H9 (cell line): ENCODE measurements around the gene RFT1. TPM values are rescaled to one million over a fixed set of nuclear protein-coding genes. Genes with fewer than 3 reads are reported as not detected.

Source experiments
- DNase-seq: peaks from one replicate; pipeline ENCODE4 v3.0.0-alpha.2; 2017
- H2AFZ ChIP-seq: one replicate; pipeline ENCODE4 v1.6.1; 2013; ENCODE audit warnings: mild to moderate bottlenecking, low read length, control low read depth, moderate library complexity
- H2AK5ac ChIP-seq: 2 replicates; pipeline ENCODE4 v1.6.1; 2013; ENCODE audit warnings: low read length, control low read depth, mixed read lengths; ENCODE audit not compliant: insufficient read length
- H2BK120ac ChIP-seq: one replicate; pipeline ENCODE4 v1.6.1; 2013; ENCODE audit warnings: low read depth, mild to moderate bottlenecking, low read length, control low read depth, inconsistent platforms; ENCODE audit not compliant: poor library complexity, severe bottlenecking
- H2BK12ac ChIP-seq: 2 replicates; pipeline ENCODE4 v1.6.1; 2013; ENCODE audit warnings: low read length, control low read depth, mixed read lengths, low read depth; ENCODE audit not compliant: insufficient read length
- H2BK15ac ChIP-seq: 2 replicates; pipeline ENCODE4 v1.6.1; 2013; ENCODE audit warnings: low read depth, low read length, control low read depth
- H2BK20ac ChIP-seq: one replicate; pipeline ENCODE4 v1.6.1; 2013; ENCODE audit warnings: low read depth, mild to moderate bottlenecking, low read length, control low read depth, inconsistent platforms; ENCODE audit not compliant: poor library complexity, severe bottlenecking
- H2BK5ac ChIP-seq: 2 replicates; pipeline ENCODE4 v1.6.1; 2013; ENCODE audit warnings: low read length, control low read depth, mixed read lengths; ENCODE audit not compliant: insufficient read length
- H3K14ac ChIP-seq: 2 replicates; pipeline ENCODE4 v1.6.1; 2013; ENCODE audit warnings: low read length, control low read depth; ENCODE audit not compliant: insufficient read depth
- H3K18ac ChIP-seq: 2 replicates; pipeline ENCODE4 v1.6.1; 2013; ENCODE audit warnings: low read depth, mild to moderate bottlenecking, mixed read lengths, low read length, control low read depth; ENCODE audit not compliant: insufficient read length
- H3K23ac ChIP-seq: 2 replicates; pipeline ENCODE4 v1.6.1; 2013; ENCODE audit warnings: low read length, control low read depth, mixed read lengths, low read depth; ENCODE audit not compliant: insufficient read length
- H3K23me2 ChIP-seq: 2 replicates; pipeline ENCODE4 v1.6.1; 2013; ENCODE audit warnings: low read depth, mild to moderate bottlenecking, mixed read lengths, low read length, control low read depth; ENCODE audit not compliant: insufficient read length, poor library complexity, severe bottlenecking
- H3K27ac ChIP-seq: 2 replicates; pipeline ENCODE4 v1.5.1; 2013; ENCODE audit warnings: low read length, control low read depth, mixed read lengths, low read depth; ENCODE audit not compliant: insufficient read length
- H3K27me3 ChIP-seq: 2 replicates; pipeline ENCODE4 v1.6.1; 2013; ENCODE audit warnings: low read length, control low read depth, inconsistent platforms; ENCODE audit not compliant: insufficient read depth
- H3K4ac ChIP-seq: 2 replicates; pipeline ENCODE4 v1.6.1; 2013; ENCODE audit warnings: low read depth, mild to moderate bottlenecking, control low read depth, inconsistent platforms, low read length, moderate library complexity
- H3K4me1 ChIP-seq: 2 replicates; pipeline ENCODE4 v1.6.1; 2013; ENCODE audit warnings: low read length, control low read depth, inconsistent platforms; ENCODE audit not compliant: insufficient read depth
- H3K4me2 ChIP-seq: 2 replicates; pipeline ENCODE4 v1.6.1; 2013; ENCODE audit warnings: low read length, control low read depth, mixed read lengths; ENCODE audit not compliant: insufficient read length, insufficient read depth
- H3K56ac ChIP-seq: 2 replicates; pipeline ENCODE4 v1.6.1; 2013; ENCODE audit warnings: low read depth, mild to moderate bottlenecking, mixed read lengths, low read length, control low read depth; ENCODE audit not compliant: insufficient read length
- H3K79me1 ChIP-seq: 2 replicates; pipeline ENCODE4 v1.6.1; 2013; ENCODE audit warnings: low read depth, mild to moderate bottlenecking, moderate library complexity, low read length, control low read depth, inconsistent platforms; ENCODE audit not compliant: insufficient read depth, poor library complexity, severe bottlenecking
- H3K79me2 ChIP-seq: 2 replicates; pipeline ENCODE4 v1.6.1; 2013; ENCODE audit warnings: low read length, control low read depth, inconsistent platforms; ENCODE audit not compliant: insufficient read depth
- H3K9ac ChIP-seq: 2 replicates; pipeline ENCODE4 v1.6.1; 2013; ENCODE audit warnings: low read length, control low read depth, mixed read lengths; ENCODE audit not compliant: insufficient read length; ENCODE audit errors: extremely low read depth
- H3K9me3 ChIP-seq: one replicate; pipeline ENCODE4 v1.6.1; 2013; ENCODE audit warnings: low read depth, low read length, inconsistent platforms; ENCODE audit not compliant: control insufficient read depth
- H3T11ph ChIP-seq: one replicate; pipeline ENCODE4 v1.6.1; 2013; ENCODE audit warnings: mild to moderate bottlenecking, low read length, control low read depth, inconsistent platforms
- H4K20me1 ChIP-seq: one replicate; pipeline ENCODE4 v1.6.1; 2013; ENCODE audit not compliant: control insufficient read depth, insufficient read length, insufficient read depth
- H4K5ac ChIP-seq: 2 replicates; pipeline ENCODE4 v1.6.1; 2013; ENCODE audit warnings: low read depth, mild to moderate bottlenecking, mixed read lengths, low read length, control low read depth; ENCODE audit not compliant: insufficient read length
- H4K8ac ChIP-seq: replicated peaks from 2 replicates; pipeline ENCODE4 v1.6.1; 2013; ENCODE audit warnings: low read length, control low read depth, mixed read lengths, low read depth; ENCODE audit not compliant: insufficient read length
- H4K91ac ChIP-seq: 2 replicates; pipeline ENCODE4 v1.6.1; 2013; ENCODE audit warnings: low read depth, mild to moderate bottlenecking, moderate library complexity, mixed read lengths, low read length, control low read depth; ENCODE audit not compliant: insufficient read length
- H3K27ac Mint-ChIP-seq, 3 experiments: 2 replicates in 2 of 3; 3 replicates in 1 of 3; pipeline ENCODE4 v1.8.0; 2020 to 2021; ENCODE audit warnings: mixed read lengths in 3 of 3, mild to moderate bottlenecking in 1 of 3, moderate library complexity in 1 of 3
- H3K27me3 Mint-ChIP-seq: 2 replicates; pipeline ENCODE4 v1.8.0; 2021; ENCODE audit warnings: low read depth, mild to moderate bottlenecking, moderate library complexity, mixed read lengths
- H3K36me3 Mint-ChIP-seq, 3 experiments: 2 replicates in 2 of 3; 3 replicates in 1 of 3; pipeline ENCODE4 v1.8.0; 2020 to 2021; ENCODE audit warnings: low read depth in 3 of 3, mixed read lengths in 3 of 3; ENCODE audit not compliant: insufficient read depth in 1 of 3
- H3K4me1 Mint-ChIP-seq, 2 experiments: 2 replicates each; pipeline ENCODE4 v1.8.0; 2020; ENCODE audit warnings: mixed read lengths in 2 of 2
- H3K4me3 Mint-ChIP-seq, 2 experiments: 2 replicates in 1 of 2; 3 replicates in 1 of 2; pipeline ENCODE4 v1.8.0; 2020 to 2021; ENCODE audit warnings: mild to moderate bottlenecking in 2 of 2, mixed read lengths in 2 of 2, moderate library complexity in 1 of 2
- H3K9me3 Mint-ChIP-seq, 2 experiments: 2 replicates in 1 of 2; 3 replicates in 1 of 2; pipeline ENCODE4 v1.8.0; 2020; ENCODE audit warnings: mild to moderate bottlenecking in 2 of 2, mixed read lengths in 2 of 2, moderate library complexity in 1 of 2
- WGBS: extraction: QIAGEN DNeasy Blood & Tissue Kit; methylation state at CpG from one replicate; pipeline ENCODE4 v1.1.7; 2013; ENCODE audit warnings: missing lambda C conversion rate, low lambda C conversion rate, mixed read lengths; ENCODE audit not compliant: insufficient read length; ENCODE audit errors: extremely low coverage; 5-methylcytosine and 5-hydroxymethylcytosine counted together
- total RNA-seq: library from RNA; stranded (reverse); gene quantifications from 2 replicates; pipeline ENCODE4 v1.2.1, GENCODE V29; 2021
- TF ChIP-seq, protein P1 (sequence below): fragments of 200-600 bp; sonication (generic); conservative IDR thresholded peaks from 3 replicates; pipeline ENCODE4 v1.8.0; 2021; ENCODE audit warnings: antibody characterized with exemption, mild to moderate bottlenecking

The RFT1 gene
- total RNA-seq, 1 experiment from 2014 or later, result 24.1 TPM

DNA sequence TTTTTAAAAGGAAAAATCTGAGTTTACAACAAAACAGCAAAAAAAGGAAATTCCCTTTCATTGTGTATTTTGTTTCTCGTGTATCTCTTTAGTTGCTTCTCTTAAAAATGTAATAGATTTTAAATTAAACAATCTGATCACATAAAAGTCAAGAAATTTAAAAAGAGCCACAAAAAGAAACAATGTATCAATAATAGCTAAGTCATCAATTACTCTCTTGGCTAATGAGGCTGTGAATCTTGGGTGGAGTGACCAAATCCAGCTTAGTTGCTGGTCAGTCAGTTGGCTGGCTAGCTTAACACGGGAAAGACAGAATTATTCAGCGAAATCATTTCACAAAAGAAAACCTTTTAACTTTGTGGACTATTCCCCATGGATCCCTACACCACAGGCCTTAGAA, 87.6 kb downstream of the RFT1 start:
- Mint-ChIP-seq H3K4me1 (peaks cover 18% of the 10 kb centered on the region in 2 experiments), H3K27me3 (peaks cover 32% of the 10 kb centered on the region), H3K9me3 (0 out of 5 replicates have a peak, but pooled peaks cover 0 to 4% of the 10 kb centered on the region in 2 experiments), H3K27ac (peak overlapping the region in 1 of 3 experiments; percentile 47; a peak in 1 of 7 replicates), H3K4me3 (no peak overlapping the region), H3K36me3 (peaks cover 0 to 6% (median 0%) of the 10 kb centered on the region in 3 experiments; a peak in 2 of 7 replicates)
- Histone ChIP-seq H3K79me2 (no peaks in the 10 kb centered on the region; the same call in 1 of the 2 replicates), H3K4me2 (no peak overlapping the region), H3K18ac (no peak overlapping the region), H3K9me3 (no peaks in the 10 kb centered on the region), H3K4me1 (no peaks in the 10 kb centered on the region), H2BK20ac (no peak overlapping the region), H2BK12ac (no peak overlapping the region), H3K27ac (no peak overlapping the region), H3K23ac (no peak overlapping the region), H3K79me1 (peaks cover 3% of the 10 kb centered on the region), H4K91ac (no peak overlapping the region), H2AK5ac (no peak overlapping the region), H3K4ac (no peak overlapping the region), H2BK5ac (no peak overlapping the region), H2BK15ac (no peak overlapping the region), H4K20me1 (no peaks in the 10 kb centered on the region), H3K14ac (no peak overlapping the region), H4K5ac (no peak overlapping the region), H3K23me2 (peaks cover 11% of the 10 kb centered on the region), H3K27me3 (peaks cover 3% of the 10 kb centered on the region; the same call in 1 of the 2 replicates), H2BK120ac (no peak overlapping the region), H2AFZ (no peak overlapping the region), H3K9ac (no peak overlapping the region), H4K8ac (no peak overlapping the region), H3T11ph (no peak overlapping the region), H3K56ac (no peak overlapping the region)
- no peak for DNase-seq
- no CpG with 5 or more reads among the region's 3 CpGs for WGBS
- TF ChIP-seq, protein P1, sequence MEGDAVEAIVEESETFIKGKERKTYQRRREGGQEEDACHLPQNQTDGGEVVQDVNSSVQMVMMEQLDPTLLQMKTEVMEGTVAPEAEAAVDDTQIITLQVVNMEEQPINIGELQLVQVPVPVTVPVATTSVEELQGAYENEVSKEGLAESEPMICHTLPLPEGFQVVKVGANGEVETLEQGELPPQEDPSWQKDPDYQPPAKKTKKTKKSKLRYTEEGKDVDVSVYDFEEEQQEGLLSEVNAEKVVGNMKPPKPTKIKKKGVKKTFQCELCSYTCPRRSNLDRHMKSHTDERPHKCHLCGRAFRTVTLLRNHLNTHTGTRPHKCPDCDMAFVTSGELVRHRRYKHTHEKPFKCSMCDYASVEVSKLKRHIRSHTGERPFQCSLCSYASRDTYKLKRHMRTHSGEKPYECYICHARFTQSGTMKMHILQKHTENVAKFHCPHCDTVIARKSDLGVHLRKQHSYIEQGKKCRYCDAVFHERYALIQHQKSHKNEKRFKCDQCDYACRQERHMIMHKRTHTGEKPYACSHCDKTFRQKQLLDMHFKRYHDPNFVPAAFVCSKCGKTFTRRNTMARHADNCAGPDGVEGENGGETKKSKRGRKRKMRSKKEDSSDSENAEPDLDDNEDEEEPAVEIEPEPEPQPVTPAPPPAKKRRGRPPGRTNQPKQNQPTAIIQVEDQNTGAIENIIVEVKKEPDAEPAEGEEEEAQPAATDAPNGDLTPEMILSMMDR, result no peak
